ENCODE data around the gene SH2D3A. TPM values are rescaled to one million over a fixed set of nuclear protein-coding genes. Genes with fewer than 3 reads are reported as not detected.

The SH2D3A gene
- total and polyA plus RNA-seq, 8 donors, result 6.9 to 27.6 (median 8.3) TPM

DNA sequence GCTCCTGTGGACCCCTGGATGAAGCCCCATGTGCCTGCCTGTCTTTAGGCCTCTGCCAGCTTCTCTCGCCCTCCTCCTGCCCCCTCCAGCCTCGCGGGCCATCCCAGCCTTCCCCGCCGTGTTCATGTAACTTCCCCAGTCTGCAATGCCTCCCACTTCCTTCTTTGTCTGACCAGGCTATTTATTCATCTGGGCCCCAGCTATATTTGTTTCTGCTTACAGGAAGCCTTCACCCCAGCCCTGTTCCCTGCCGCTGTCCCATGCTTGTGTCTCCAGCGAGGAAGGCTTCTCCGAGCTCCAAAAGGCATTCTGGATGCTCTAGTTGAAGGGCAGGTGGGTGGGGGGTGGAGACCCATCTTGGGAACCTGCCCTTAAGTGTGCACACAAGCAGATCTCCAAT is 38.9 kb downstream of the SH2D3A start:
- H3K4me3 ChIP-seq, result no peak overlapping the region
- peaks cover 8 to 53% of the 10 kb centered on the region in 2 donors for H3K4me1 ChIP-seq
- DNase-seq (peak in 2 of 4 donors; percentile 66 to 93), ATAC-seq (peak; percentile 3)
- intact Hi-C loops (cut with DNase I), result no loop called here
- H3K36me3 ChIP-seq, result peaks cover 0 to 30% of the 10 kb centered on the region in 2 donors
- H3K9me3 ChIP-seq, result no peaks in the 10 kb centered on the region
- no peaks in the 10 kb centered on the region for H3K27me3 ChIP-seq
- peak overlapping the region in 1 of 2 donors; percentile 86 for H3K27ac ChIP-seq
- TF ChIP-seq CTCF (IDR thresholded peaks at IDR 0.05), result no peak

- Histone ChIP-seq H3K9me3 (no peaks in the 10 kb centered on the region), H3K27ac (no peak overlapping the region), H3K4me3 (no peak overlapping the region), H3K36me3 (peaks cover 0 to 4% of the 10 kb centered on the region in 2 donors), H3K27me3 (no peaks in the 10 kb centered on the region), H3K4me1 (peaks cover 30 to 80% of the 10 kb centered on the region in 2 donors)
- DNase-seq, result peak in 1 of 4 donors; percentile 17
- no peak for ATAC-seq
- no peak for TF ChIP-seq CTCF (IDR thresholded peaks at IDR 0.05)
- intact Hi-C loops (cut with DNase I), result no loop called here
Measured at GRCh38 chr19:6725513-6726231, 41.6 kb downstream of the SH2D3A start.

GRCh38 chr19:6724631-6725492 is 42.4 kb downstream of the SH2D3A start:
- H3K9me3 ChIP-seq, result no peaks in the 10 kb centered on the region
- intact Hi-C loops (cut with DNase I), result no loop called here
- peaks cover 31 to 82% of the 10 kb centered on the region in 2 donors for H3K4me1 ChIP-seq
- H3K27me3 ChIP-seq, result no peaks in the 10 kb centered on the region
- no peak overlapping the region for H3K4me3 ChIP-seq
- peaks cover 0 to 2% of the 10 kb centered on the region in 2 donors for H3K36me3 ChIP-seq
- DNase-seq, result peak in 1 of 4 donors; percentile 9
- no peak overlapping the region for H3K27ac ChIP-seq
- ATAC-seq, result no peak
- no peak for TF ChIP-seq CTCF (IDR thresholded peaks at IDR 0.05)

DNA sequence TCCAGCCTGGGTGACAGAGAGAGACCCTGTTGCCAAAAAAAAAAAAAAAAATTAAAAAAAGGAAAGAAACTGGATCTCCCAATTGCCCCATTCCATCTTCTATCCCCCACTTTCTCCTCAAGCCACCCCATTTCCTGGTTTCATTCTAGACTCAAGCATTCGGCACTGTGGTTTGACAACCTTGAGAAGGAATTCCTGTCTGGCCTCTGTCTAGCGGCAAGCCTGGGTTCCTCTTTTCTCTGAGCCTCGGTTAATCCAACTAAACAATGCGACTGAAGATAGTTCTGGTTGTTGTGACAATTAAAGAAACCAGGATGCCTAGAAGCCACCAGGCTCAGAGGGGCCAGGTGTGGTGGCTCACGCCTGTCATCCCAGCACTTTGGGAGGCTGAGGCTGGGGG is 43.5 kb downstream of the SH2D3A start:
- DNase-seq (peak in 1 of 4 donors; percentile 24), ATAC-seq (no peak)
- no peak for TF ChIP-seq CTCF (IDR thresholded peaks at IDR 0.05)
- intact Hi-C loops (cut with DNase I), result no loop called here
- Histone ChIP-seq H3K27ac (peak overlapping the region; percentile 62 to 81), H3K4me3 (no peak overlapping the region), H3K36me3 (no peaks in the 10 kb centered on the region), H3K27me3 (peaks cover 0 to 3% of the 10 kb centered on the region in 2 donors), H3K9me3 (no peaks in the 10 kb centered on the region), H3K4me1 (peaks cover 30 to 71% of the 10 kb centered on the region in 2 donors)

DNA sequence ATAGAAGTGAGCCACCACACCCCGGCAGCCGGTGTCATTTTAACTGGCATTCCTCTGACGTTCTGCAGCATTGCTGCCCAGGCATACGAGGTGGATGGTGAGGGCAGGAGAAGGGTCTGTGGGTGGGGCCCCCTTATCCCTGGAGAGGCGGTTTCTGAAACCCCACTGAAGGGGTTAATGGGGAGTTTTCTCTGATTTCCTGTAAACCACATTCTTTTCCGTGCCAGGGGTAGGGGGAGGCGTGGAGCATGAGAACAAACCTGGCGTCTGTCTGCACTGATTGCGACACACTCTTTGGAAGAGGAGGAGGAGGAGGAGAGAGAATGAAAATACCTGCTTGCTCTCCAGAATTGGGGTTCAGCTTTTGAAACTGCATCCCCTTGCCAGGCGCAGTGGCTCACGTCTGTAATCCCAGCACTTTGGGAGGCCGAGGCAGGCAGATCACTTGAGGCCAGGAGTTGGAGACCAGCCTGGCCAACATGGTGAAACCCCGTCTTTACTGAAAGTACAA is 44.1 kb downstream of the SH2D3A start:
- intact Hi-C loops (cut with DNase I), result no loop called here

More for the DNA sequence above, 44.1 kb downstream of the SH2D3A start:
- DNase-seq (peak in 3 of 4 donors; percentile 41 to 84 (median 49)), ATAC-seq (peak; percentile 56)
- Histone ChIP-seq H3K4me3 (no peak overlapping the region), H3K27ac (peak overlapping the region; percentile 62 to 81), H3K27me3 (peaks cover 0 to 3% of the 10 kb centered on the region in 2 donors), H3K4me1 (peaks cover 26 to 65% of the 10 kb centered on the region in 2 donors), H3K9me3 (no peaks in the 10 kb centered on the region), H3K36me3 (no peaks in the 10 kb centered on the region)
- no peak for TF ChIP-seq CTCF (IDR thresholded peaks at IDR 0.05)

Data from left lung (tissue), 10 donors.